SK-N-MC (cell line): ENCODE measurements around the gene BOLL.

Experiments
- DNase-seq: peaks from one replicate; pipeline ENCODE4 v3.0.0-alpha.2; 2011; ENCODE audit warnings: low read depth, low spot score
- H3K27ac ChIP-seq: fragments of 200-600 bp; sonication (generic); 2 replicates; pipeline ENCODE4 v1.5.1; 2016; ENCODE audit warnings: mixed run types
- H3K36me3 ChIP-seq: fragments of 200-600 bp; sonication (generic); 2 replicates; pipeline ENCODE4 v1.6.1; 2017; ENCODE audit warnings: antibody characterized with exemption, low read length, mixed read lengths; ENCODE audit not compliant: insufficient read depth
- H3K4me3 ChIP-seq: fragments of 200-600 bp; sonication (generic); 2 replicates; pipeline ENCODE4 v1.5.1; 2016
- H3K9ac ChIP-seq: fragments of 200-600 bp; sonication (generic); 2 replicates; pipeline ENCODE4 v1.8.0; 2017; ENCODE audit warnings: mixed run types, mixed read lengths; ENCODE audit not compliant: insufficient read length
- H3K9me3 ChIP-seq: fragments of 200-600 bp; sonication (generic); 2 replicates; pipeline ENCODE4 v1.6.1; 2017; ENCODE audit warnings: low read depth, mild to moderate bottlenecking, antibody characterized with exemption, low read length, moderate library complexity, mixed read lengths
- EZH2 ChIP-seq: fragments of 200-600 bp; sonication (generic); IDR thresholded peaks from one replicate; pipeline ENCODE4 v1.6.1; 2017; ENCODE audit warnings: antibody characterized with exemption
- FOXP2 ChIP-seq: optimal IDR thresholded peaks from 2 replicates; pipeline ENCODE3; 2011; ENCODE audit warnings: mild to moderate bottlenecking, moderate library complexity; ENCODE audit not compliant: insufficient read depth; ENCODE audit errors: extremely low read length, control extremely low read depth
- POLR2AphosphoS5 ChIP-seq: IDR thresholded peaks from 2 replicates; pipeline ENCODE4 v1.6.1; 2012; ENCODE audit warnings: mild to moderate bottlenecking, low read depth, low read length, borderline replicate concordance

The BOLL gene

DNA sequence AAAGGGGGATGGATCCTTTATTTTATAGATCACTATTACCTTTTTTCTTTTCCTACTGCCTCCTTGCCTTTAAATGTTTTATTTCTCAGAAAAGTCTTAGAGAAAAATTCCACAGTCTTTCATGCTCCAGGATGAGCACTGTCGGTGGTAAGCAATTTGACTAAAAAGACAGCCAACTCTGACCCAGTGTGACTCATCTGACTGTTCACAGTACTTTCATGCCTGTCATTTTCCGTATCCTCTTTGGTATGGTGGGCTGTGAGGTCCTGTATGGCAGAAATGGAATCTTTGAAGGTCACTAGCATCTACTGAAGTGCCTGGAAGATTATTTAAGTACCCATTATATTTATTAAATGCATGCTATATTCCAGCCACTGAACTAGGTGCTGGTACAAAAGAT is 107.6 kb downstream of the BOLL start:
- H3K27ac ChIP-seq: no peak overlapping the region
- H3K36me3 ChIP-seq: no peaks in the 10 kb centered on the region
- no peak overlapping the region for H3K4me3 ChIP-seq
- no peaks in the 10 kb centered on the region for H3K9me3 ChIP-seq
- no peak overlapping the region for H3K9ac ChIP-seq
- TF ChIP-seq EZH2: no peak
- TF ChIP-seq POLR2AphosphoS5: no peak
- TF ChIP-seq FOXP2: no peak
- no peak for DNase-seq

DNA sequence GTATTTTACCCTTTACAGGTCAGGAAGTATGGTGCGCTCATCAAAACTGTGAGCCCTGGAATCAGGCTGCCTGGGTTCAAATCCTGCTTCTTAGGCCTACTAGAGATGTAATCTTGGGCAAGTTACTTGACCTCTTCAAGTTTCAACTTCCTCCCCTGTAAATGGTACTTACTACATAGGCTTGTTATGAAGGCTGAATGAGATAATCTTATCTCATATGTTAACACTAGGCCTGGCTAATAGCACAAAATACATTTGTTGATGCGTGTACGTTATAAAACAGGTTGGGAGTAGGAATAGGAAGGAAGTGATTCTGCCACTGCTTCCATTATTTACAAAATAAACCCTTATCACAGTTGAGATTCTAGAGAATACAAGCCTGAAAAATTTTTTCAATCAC is 108.1 kb downstream of the BOLL start:
- TF ChIP-seq EZH2 (no peak), FOXP2 (no peak), POLR2AphosphoS5 (no peak)
- no peak for DNase-seq
- H3K4me3 ChIP-seq: no peak overlapping the region
- H3K9me3 ChIP-seq: no peaks in the 10 kb centered on the region
- no peak overlapping the region for H3K9ac ChIP-seq
- H3K36me3 ChIP-seq: no peaks in the 10 kb centered on the region
- H3K27ac ChIP-seq: no peak overlapping the region
